Common myeloid progenitor, CD34-positive (primary cell): ENCODE measurements around the gene MOCOS.

Experiments used
- CTCF ChIA-PET: fragments of 350-600 bp; sonication (Branson Sonifier 250); formaldehyde crosslinking; loops from one replicate; lab custom pipeline; 2021; ENCODE audit warnings: antibody characterized with exemption; lab: Charles Lee
- POLR2A ChIA-PET: fragments of 350-600 bp; sonication (Branson Sonifier 250); formaldehyde crosslinking; loops from one replicate; lab custom pipeline; 2021; ENCODE audit warnings: antibody characterized with exemption; lab: Charles Lee
- DNase-seq, 3 donors: peaks; one replicate each; pipeline versions ENCODE4 v3.0.0 to v3.0.0-alpha.2; 2013
- H3K27ac ChIP-seq, 2 experiments: 1 replicate in 1 of 2; 2 replicates in 1 of 2; pipeline ENCODE4 v1.7.0; 2013; ENCODE audit warnings: inconsistent platforms in 2 of 2, low read length in 2 of 2, mild to moderate bottlenecking in 2 of 2, low read depth in 1 of 2, moderate library complexity in 1 of 2; ENCODE audit not compliant: severe bottlenecking in 2 of 2, insufficient read depth in 1 of 2, poor library complexity in 1 of 2
- H3K27me3 ChIP-seq, 5 experiments: replicated peaks in 2 of 5; 1 replicate in 3 of 5; 2 replicates in 2 of 5; pipeline versions ENCODE4 v1.6.1 to v1.7.0; 2013; ENCODE audit warnings: low read length in 4 of 5, mild to moderate bottlenecking in 2 of 5, moderate library complexity in 2 of 5, inconsistent platforms in 1 of 5; ENCODE audit not compliant: insufficient read depth in 5 of 5, control insufficient read depth in 4 of 5
- H3K36me3 ChIP-seq, 4 experiments: 1 replicate in 2 of 4; 2 replicates in 2 of 4; pipeline versions ENCODE4 v1.6.1 to v1.7.0; 2013; ENCODE audit warnings: low read length in 3 of 4, control low read depth in 1 of 4, mild to moderate bottlenecking in 1 of 4; ENCODE audit not compliant: control insufficient read depth in 4 of 4, insufficient read depth in 4 of 4
- H3K4me1 ChIP-seq, 4 experiments: 1 replicate in 3 of 4; 2 replicates in 1 of 4; pipeline versions ENCODE4 v1.6.1 to v1.7.1; 2013; ENCODE audit warnings: low read length in 3 of 4, mild to moderate bottlenecking in 3 of 4, control low read depth in 1 of 4, inconsistent platforms in 1 of 4, moderate library complexity in 1 of 4; ENCODE audit not compliant: control insufficient read depth in 4 of 4, insufficient read depth in 4 of 4; ENCODE audit errors: control extremely low read depth in 1 of 4
- H3K4me3 ChIP-seq, 7 experiments: 1 replicate in 4 of 7; 2 replicates in 3 of 7; pipeline versions ENCODE4 v1.5.1 to v1.7.0; 2013; ENCODE audit warnings: mild to moderate bottlenecking in 7 of 7, low read length in 6 of 7, moderate library complexity in 6 of 7, inconsistent platforms in 2 of 7, low read depth in 2 of 7, control low read depth in 1 of 7; ENCODE audit not compliant: insufficient read depth in 4 of 7, control insufficient read depth in 1 of 7; ENCODE audit errors: extremely low read depth in 1 of 7
- H3K9me3 ChIP-seq, 5 experiments: 1 replicate in 4 of 5; 2 replicates in 1 of 5; pipeline versions ENCODE4 v1.6.1 to v1.7.1; 2013; ENCODE audit warnings: low read length in 4 of 5, mild to moderate bottlenecking in 2 of 5, inconsistent platforms in 1 of 5, low read depth in 1 of 5, moderate library complexity in 1 of 5; ENCODE audit not compliant: control insufficient read depth in 4 of 5, insufficient read depth in 2 of 5; ENCODE audit errors: control extremely low read depth in 1 of 5
- WGBS: methylation state at CpG from one replicate; pipeline ENCODE4 v1.1.5; 2013; ENCODE audit not compliant: insufficient coverage; 5-methylcytosine and 5-hydroxymethylcytosine counted together

Gene MOCOS

DNA sequence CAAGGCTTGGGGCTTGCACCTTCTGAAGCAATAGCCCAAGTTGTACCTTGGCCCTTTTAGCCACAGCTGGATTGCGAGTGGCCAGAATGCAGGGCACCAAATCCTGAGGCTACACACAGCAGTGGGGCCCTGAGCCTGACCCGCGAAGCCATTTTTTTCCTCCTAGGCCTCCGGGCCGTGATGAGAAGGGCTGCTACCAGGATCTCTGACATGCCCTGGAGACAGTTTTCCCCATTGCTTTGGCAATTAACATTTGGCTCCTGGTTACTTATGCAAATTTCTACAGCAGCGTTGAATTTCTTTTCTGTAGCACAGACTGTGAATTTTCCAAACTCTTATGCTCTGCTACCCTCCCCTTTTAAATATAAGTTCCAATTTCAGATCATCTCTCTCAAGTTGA, 54.5 kb downstream of the MOCOS start:
- H3K36me3 ChIP-seq: no peaks in the 10 kb centered on the region
- POLR2A ChIA-PET: no interaction called here
- H3K27me3 ChIP-seq: no peaks in the 10 kb centered on the region
- CTCF ChIA-PET: no interaction called here
- peaks cover 0 to 4% (median 2%) of the 10 kb centered on the region in 5 experiments for H3K9me3 ChIP-seq
- H3K4me1 ChIP-seq: no peaks in the 10 kb centered on the region
- 96% methylated on average over 6 of the region's 6 CpGs for WGBS
- no peak overlapping the region for H3K27ac ChIP-seq
- no peak overlapping the region for H3K4me3 ChIP-seq
- no peak for DNase-seq

DNA sequence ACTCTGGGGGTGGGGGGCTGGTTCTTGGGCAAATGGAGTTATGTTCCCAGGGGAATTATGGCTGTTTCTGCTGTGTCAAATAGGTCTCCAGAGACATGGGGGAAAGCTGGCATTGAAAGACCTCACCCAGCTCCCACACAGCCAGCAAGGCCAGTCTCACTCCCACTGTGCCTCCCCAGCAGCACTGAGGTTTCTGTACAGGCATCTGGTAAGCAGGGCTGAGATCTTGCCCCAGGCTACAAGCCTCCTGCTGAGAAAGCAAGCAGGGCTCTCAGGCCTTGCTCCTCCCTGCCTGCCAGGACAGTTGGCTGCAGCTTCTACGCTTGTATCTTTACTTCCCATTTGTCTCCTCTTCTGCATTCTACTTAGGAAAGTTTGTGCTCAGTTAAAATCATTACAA, 59.7 kb downstream of the MOCOS start:
- 100% methylated on average over 1 of the region's 1 CpG for WGBS

DNA sequence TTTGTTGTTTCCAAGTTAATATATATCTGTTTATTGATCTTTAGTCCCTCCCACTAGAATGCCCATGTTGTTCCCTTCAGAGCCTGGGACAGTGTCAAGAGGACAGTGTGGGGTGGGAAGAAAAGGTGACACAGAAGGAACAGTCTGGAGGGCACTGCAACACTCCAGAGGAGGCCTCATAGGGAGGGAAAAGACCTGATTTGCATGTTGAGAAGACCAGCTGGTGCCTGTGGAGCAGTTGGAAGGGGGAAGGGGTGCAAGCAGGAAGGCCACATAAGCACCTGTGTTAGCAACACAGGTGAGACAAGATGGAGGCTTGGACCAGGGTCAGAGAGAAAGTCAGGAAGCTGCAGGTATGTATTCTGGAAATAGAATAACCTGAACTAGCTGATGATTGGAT, 62.1 kb downstream of the MOCOS start:
- DNase-seq: no peak

More for the DNA sequence above, 59.7 kb downstream of the MOCOS start:
- DNase-seq: no peak
- ChIA-PET POLR2A (no interaction called here), CTCF (no interaction called here)
- peaks cover 0 to 4% (median 2%) of the 10 kb centered on the region in 5 experiments for H3K9me3 ChIP-seq
- H3K4me3 ChIP-seq: no peak overlapping the region
- no peaks in the 10 kb centered on the region for H3K4me1 ChIP-seq
- no peak overlapping the region for H3K27ac ChIP-seq
- peaks cover 0 to 2% (median 0%) of the 10 kb centered on the region in 5 experiments for H3K27me3 ChIP-seq
- H3K36me3 ChIP-seq: no peaks in the 10 kb centered on the region

DNA sequence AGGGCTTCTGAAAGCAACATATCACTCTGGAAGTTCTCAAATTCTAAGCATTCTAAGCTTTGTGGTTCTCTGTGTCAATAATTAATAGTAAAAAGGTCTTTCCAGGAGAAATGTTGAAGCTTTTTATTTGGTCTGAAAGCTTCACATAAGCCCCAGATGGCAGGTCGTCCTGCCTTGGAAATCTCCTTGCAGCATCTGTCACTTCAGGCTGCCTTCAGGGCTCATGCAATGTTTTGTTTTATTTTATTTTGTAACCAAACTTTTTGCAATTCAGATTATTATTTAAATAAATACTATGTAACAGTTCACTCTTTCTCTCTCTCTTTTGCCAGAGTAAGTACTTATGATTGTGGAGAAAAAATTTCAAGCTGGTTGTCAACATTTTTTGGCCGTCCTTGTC, 63.5 kb downstream of the MOCOS start:
- H3K9me3 ChIP-seq: peaks cover 0 to 4% (median 0%) of the 10 kb centered on the region in 5 experiments
- CTCF ChIA-PET: no interaction called here
- no peaks in the 10 kb centered on the region for H3K36me3 ChIP-seq
- no CpG with 5 or more reads among the region's 2 CpGs for WGBS
- H3K27ac ChIP-seq: no peak overlapping the region
- peaks cover 0 to 2% (median 0%) of the 10 kb centered on the region in 5 experiments for H3K27me3 ChIP-seq
- no peak for DNase-seq
- H3K4me3 ChIP-seq: no peak overlapping the region
- POLR2A ChIA-PET: no interaction called here
- no peaks in the 10 kb centered on the region for H3K4me1 ChIP-seq

More for the DNA sequence above, 62.1 kb downstream of the MOCOS start:
- H3K4me3 ChIP-seq: no peak overlapping the region
- H3K9me3 ChIP-seq: peaks cover 0 to 4% (median 2%) of the 10 kb centered on the region in 5 experiments
- H3K4me1 ChIP-seq: no peaks in the 10 kb centered on the region
- no peak overlapping the region for H3K27ac ChIP-seq
- no peaks in the 10 kb centered on the region for H3K36me3 ChIP-seq
- ChIA-PET CTCF (no interaction called here), POLR2A (no interaction called here)
- peaks cover 0 to 2% (median 0%) of the 10 kb centered on the region in 5 experiments for H3K27me3 ChIP-seq

DNA sequence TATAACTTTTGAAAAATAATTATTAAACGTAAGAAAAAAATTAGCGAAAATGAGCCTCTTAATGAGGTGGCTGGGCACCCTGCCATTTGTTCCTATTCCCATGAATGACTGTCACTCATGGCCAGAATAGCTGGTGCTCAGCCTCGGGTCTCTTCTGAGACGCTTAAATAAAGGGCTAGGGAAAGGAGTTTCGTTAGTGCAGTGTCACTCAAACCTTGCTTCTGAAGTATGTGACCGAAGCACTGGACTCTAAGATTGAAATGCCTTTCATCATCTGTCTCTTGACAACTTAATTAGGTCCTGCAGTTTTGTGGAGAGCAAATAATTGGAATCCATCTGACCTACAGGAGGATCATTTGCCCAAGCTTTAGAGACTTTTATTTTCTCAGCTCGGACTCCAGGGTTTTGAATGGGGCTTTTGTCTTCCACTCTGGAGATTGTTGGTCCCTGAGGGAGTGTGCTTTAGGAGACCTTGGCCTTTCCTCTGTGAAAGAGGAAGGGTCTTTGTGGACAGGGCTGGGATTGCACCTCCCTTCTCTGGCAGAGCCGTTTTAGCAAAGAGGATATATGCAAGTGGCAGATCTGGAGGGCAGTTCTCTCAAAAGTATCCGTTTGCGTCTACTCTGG, 67.9 kb downstream of the MOCOS start:
- Histone ChIP-seq H3K27ac (no peak overlapping the region), H3K4me3 (no peak overlapping the region), H3K9me3 (no peaks in the 10 kb centered on the region), H3K27me3 (peaks cover 0 to 2% (median 0%) of the 10 kb centered on the region in 5 experiments), H3K36me3 (no peaks in the 10 kb centered on the region), H3K4me1 (no peaks in the 10 kb centered on the region)
- CTCF ChIA-PET: no interaction called here
- 99% methylated on average over 9 of the region's 10 CpGs for WGBS
- DNase-seq: no peak
- POLR2A ChIA-PET: no interaction called here

DNA sequence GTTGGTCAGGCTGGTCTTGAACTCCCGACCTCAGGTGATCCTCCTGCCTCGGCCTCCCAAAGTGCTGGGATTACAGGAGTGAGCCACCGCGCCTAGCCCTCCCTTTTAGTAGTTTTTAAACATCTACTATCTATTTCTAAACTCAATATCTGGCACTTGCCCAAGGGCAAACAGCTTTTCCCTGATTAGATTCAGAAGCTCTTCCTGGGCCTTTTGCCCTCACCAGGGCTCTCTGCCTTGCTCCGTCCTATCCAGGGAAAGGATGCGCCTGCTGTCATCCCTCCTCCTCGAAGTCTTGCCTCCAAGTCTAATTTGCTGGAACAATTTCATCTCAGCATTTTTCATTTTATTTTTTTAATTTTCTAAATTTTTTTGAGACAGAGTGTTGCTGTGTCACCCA, 68.8 kb downstream of the MOCOS start:
- Histone ChIP-seq H3K27me3 (peaks cover 0 to 2% (median 0%) of the 10 kb centered on the region in 5 experiments), H3K4me1 (no peaks in the 10 kb centered on the region)

DNA sequence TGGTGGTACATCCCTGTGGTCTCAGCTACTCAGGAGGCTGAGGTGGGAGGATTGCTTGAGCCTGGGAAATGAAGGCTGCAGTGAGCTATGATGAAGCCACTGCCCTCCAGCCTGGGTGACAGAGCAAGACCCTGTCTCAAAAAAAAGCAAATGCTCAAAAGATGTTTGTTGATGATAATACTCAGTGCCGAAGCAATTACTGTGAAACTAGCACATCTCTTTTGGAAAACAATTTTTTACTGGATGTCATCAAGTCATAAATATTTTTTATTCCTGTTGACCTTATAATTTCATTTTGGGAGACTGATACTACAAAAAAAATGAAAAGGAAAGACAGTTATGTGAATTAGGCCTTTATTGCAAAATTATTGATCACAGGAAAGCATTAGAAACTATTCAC, 75.7 kb downstream of the MOCOS start:
- DNase-seq: no peak
- Histone ChIP-seq H3K27ac (no peak overlapping the region), H3K9me3 (no peaks in the 10 kb centered on the region), H3K27me3 (peaks cover 0 to 4% (median 0%) of the 10 kb centered on the region in 5 experiments), H3K36me3 (no peaks in the 10 kb centered on the region), H3K4me3 (no peak overlapping the region), H3K4me1 (peaks cover 0 to under 1% (median 0%) of the 10 kb centered on the region in 4 experiments)
- CTCF ChIA-PET: interaction anchor here (1.0 kb wide), 1 partner anchor 19 kb away, joined by 3 read pairs; no protein-coding TSS in a partner anchor
- POLR2A ChIA-PET: no interaction called here
- WGBS: no CpG with 5 or more reads among the region's 1 CpG

More for the DNA sequence above, 68.8 kb downstream of the MOCOS start:
- Histone ChIP-seq H3K9me3 (no peaks in the 10 kb centered on the region), H3K36me3 (no peaks in the 10 kb centered on the region), H3K27ac (no peak overlapping the region), H3K4me3 (no peak overlapping the region)
- whole genome bisulfite sequencing: 97% methylated on average over 7 of the region's 7 CpGs
- ChIA-PET CTCF (no interaction called here), POLR2A (no interaction called here)
- DNase-seq: no peak
